ENCODE data around the gene NADK. TPM values are rescaled to one million over a fixed set of nuclear protein-coding genes. Genes with fewer than 3 reads are reported as not detected.

NADK gene
- polyA plus RNA-seq, 6 donors from 2014 or later = 38.4 to 56.6 (median 44.5) TPM

DNA sequence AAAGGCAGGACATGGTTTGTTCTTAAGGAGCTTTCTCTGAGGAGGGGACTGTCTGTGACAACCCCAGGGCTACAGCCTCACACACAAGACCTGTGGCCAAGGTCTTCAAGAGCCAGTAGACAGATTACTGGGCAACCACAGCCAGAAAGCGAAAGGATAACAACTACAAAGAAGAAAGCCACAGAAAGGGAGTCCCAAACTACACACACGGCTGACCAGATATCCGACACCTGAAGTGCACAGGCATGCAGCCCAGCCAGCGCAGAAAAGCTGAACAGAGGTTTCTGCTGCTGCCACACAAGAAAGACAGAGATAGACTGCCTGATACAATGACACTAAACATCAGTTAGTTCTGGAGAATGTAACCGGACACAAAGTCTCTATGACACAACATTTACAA is 21.4 kb upstream of the NADK start:
- peaks cover 11 to 14% of the 10 kb centered on the region in 2 donors for H3K36me3 Mint-ChIP-seq
- no peaks in the 10 kb centered on the region for H3K27me3 Mint-ChIP-seq
- peak overlapping the region in 2 of 8 donors; percentile 0 to 53 for H3K4me3 Mint-ChIP-seq
- peaks cover 42 to 76% (median 56%) of the 10 kb centered on the region in 3 donors for H3K4me1 Mint-ChIP-seq
- no peaks in the 10 kb centered on the region for H3K9me3 Mint-ChIP-seq
- peak overlapping the region in 2 of 6 donors; percentile 69 to 92 for H3K27ac Mint-ChIP-seq
- ATAC-seq (ENCODE audit: low read depth in 2 of 2) = no peak
- DNase-seq = no peak

DNA sequence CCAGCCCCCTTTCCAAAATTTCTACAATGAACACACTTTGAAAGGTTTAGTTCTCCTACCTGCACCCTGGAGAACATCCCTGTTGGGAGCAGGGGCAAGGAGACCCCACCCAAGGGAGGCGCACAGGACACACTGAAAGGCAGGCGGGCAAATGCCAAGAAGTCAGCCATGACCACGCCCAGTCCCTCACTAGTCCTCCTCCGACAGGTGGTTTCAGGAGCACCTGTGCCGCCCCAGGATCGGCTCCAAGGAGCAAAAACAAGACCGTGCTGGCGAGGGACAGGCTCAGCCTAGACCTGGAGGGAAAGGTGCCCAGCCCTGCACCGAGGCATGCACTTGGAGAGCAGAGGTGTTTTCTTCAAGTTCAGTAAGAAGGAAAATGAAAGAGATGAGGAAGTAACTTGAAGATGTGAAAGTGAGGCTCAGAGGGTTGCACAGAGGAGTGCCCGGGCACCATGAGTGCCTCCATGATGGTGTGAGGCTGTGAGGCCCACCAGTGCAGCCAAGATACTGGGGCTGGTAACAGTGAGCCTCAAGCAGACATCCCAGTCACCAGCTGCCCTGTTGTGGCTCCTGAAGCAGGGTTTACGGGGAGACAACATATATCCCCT is 19.6 kb upstream of the NADK start:
- ATAC-seq (ENCODE audit: low read depth in 2 of 2) (peak; percentile 92 to 93), DNase-seq (peak; percentile 40)
- H3K9me3 Mint-ChIP-seq = no peaks in the 10 kb centered on the region
- peaks cover 44 to 74% (median 58%) of the 10 kb centered on the region in 3 donors for H3K4me1 Mint-ChIP-seq
- peaks cover 8 to 17% of the 10 kb centered on the region in 2 donors for H3K36me3 Mint-ChIP-seq
- peak overlapping the region; percentile 5 to 93 (median 84) for H3K27ac Mint-ChIP-seq
- H3K4me3 Mint-ChIP-seq = peak overlapping the region in 5 of 8 donors; percentile 21 to 71 (median 55)
- no peaks in the 10 kb centered on the region for H3K27me3 Mint-ChIP-seq

DNA sequence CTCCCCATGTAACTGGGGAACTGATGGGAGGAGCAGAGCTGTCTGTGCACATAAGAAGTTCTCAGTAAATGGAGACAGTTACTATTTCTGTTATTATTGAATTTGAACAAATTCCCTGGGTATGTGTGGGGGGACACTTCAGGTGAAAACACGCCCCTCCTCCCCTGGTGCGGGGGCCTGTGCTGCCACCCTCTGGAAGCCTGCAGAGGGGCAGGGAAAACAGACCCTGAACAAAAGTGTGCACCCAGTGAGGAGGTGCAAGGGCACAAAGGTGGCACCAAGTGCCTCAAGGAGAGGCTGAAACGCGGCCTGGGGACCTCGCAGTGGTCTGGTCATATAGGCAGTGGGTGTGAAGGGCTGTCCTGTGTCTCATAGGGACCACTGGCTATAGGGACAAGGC is 18.2 kb upstream of the NADK start:
- H3K27me3 Mint-ChIP-seq = no peaks in the 10 kb centered on the region
- peak overlapping the region in 3 of 8 donors; percentile 24 to 47 (median 45) for H3K4me3 Mint-ChIP-seq
- H3K36me3 Mint-ChIP-seq = peaks cover 1 to 17% of the 10 kb centered on the region in 2 donors
- DNase-seq = peak; percentile 31
- peak; percentile 19 to 31 for ATAC-seq (ENCODE audit: low read depth in 2 of 2)
- peak overlapping the region in 3 of 6 donors; percentile 52 to 84 (median 54) for H3K27ac Mint-ChIP-seq
- peaks cover 36 to 61% (median 50%) of the 10 kb centered on the region in 3 donors for H3K4me1 Mint-ChIP-seq
- no peaks in the 10 kb centered on the region for H3K9me3 Mint-ChIP-seq

GRCh38 chr1:1794999-1795398 is 16.7 kb upstream of the NADK start:
- peak overlapping the region in 2 of 6 donors; percentile 36 to 87 for H3K27ac Mint-ChIP-seq

GRCh38 chr1:1793481-1794244 is 15.4 kb upstream of the NADK start:
- ATAC-seq (ENCODE audit: low read depth in 2 of 2) (no peak), DNase-seq (no peak)
- H3K36me3 Mint-ChIP-seq = peaks cover 7 to 17% of the 10 kb centered on the region in 2 donors
- H3K4me3 Mint-ChIP-seq = no peak overlapping the region
- no peaks in the 10 kb centered on the region for H3K9me3 Mint-ChIP-seq
- H3K4me1 Mint-ChIP-seq = peaks cover 27 to 41% (median 34%) of the 10 kb centered on the region in 3 donors
- no peaks in the 10 kb centered on the region for H3K27me3 Mint-ChIP-seq
- H3K27ac Mint-ChIP-seq = peak overlapping the region in 5 of 6 donors; percentile 64 to 93 (median 88)

More at GRCh38 chr1:1794999-1795398, 16.7 kb upstream of the NADK start:
- peaks cover 29 to 49% (median 36%) of the 10 kb centered on the region in 3 donors for H3K4me1 Mint-ChIP-seq
- peaks cover 0 to 17% of the 10 kb centered on the region in 2 donors for H3K36me3 Mint-ChIP-seq
- DNase-seq (no peak), ATAC-seq (ENCODE audit: low read depth in 2 of 2) (no peak)
- H3K9me3 Mint-ChIP-seq = no peaks in the 10 kb centered on the region
- H3K4me3 Mint-ChIP-seq = no peak overlapping the region
- no peaks in the 10 kb centered on the region for H3K27me3 Mint-ChIP-seq

GRCh38 chr1:1788646-1789431 is 10.6 kb upstream of the NADK start:
- Mint-ChIP-seq H3K4me3 (peak overlapping the region in 1 of 8 donors; percentile 22), H3K27me3 (no peaks in the 10 kb centered on the region), H3K9me3 (no peaks in the 10 kb centered on the region), H3K36me3 (peaks cover 14 to 19% of the 10 kb centered on the region in 2 donors), H3K4me1 (peaks cover 10 to 15% (median 14%) of the 10 kb centered on the region in 3 donors), H3K27ac (peak overlapping the region in 5 of 6 donors; percentile 66 to 88 (median 75))
- ATAC-seq (ENCODE audit: low read depth in 2 of 2) (no peak), DNase-seq (no peak)

DNA sequence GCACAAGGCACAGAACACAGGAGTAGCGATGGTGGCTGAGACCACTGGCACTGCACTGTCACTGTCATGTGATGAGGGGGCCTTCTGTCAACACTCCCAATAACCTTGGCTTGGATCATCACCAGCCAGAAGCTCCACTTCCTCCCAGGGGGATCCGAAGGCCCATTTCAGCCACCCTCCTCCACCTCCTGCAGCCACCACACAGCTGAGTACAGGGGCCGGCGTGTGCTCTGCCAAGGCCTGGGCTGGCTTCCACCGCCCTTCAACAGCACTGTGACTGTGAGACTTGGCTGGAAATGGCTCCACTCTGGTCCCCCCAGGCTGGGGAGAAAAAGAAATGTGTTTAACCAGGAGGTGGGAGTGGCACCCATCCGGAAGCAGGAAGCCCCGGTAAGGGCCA is 9.9 kb upstream of the NADK start:
- peaks cover 7 to 16% (median 13%) of the 10 kb centered on the region in 3 donors for H3K4me1 Mint-ChIP-seq
- peak overlapping the region in 2 of 6 donors; percentile 26 to 32 for H3K27ac Mint-ChIP-seq
- DNase-seq (no peak), ATAC-seq (ENCODE audit: low read depth in 2 of 2) (no peak)
- H3K4me3 Mint-ChIP-seq = no peak overlapping the region
- no peaks in the 10 kb centered on the region for H3K9me3 Mint-ChIP-seq
- H3K36me3 Mint-ChIP-seq = peaks cover 7 to 19% of the 10 kb centered on the region in 2 donors
- no peaks in the 10 kb centered on the region for H3K27me3 Mint-ChIP-seq

DNA sequence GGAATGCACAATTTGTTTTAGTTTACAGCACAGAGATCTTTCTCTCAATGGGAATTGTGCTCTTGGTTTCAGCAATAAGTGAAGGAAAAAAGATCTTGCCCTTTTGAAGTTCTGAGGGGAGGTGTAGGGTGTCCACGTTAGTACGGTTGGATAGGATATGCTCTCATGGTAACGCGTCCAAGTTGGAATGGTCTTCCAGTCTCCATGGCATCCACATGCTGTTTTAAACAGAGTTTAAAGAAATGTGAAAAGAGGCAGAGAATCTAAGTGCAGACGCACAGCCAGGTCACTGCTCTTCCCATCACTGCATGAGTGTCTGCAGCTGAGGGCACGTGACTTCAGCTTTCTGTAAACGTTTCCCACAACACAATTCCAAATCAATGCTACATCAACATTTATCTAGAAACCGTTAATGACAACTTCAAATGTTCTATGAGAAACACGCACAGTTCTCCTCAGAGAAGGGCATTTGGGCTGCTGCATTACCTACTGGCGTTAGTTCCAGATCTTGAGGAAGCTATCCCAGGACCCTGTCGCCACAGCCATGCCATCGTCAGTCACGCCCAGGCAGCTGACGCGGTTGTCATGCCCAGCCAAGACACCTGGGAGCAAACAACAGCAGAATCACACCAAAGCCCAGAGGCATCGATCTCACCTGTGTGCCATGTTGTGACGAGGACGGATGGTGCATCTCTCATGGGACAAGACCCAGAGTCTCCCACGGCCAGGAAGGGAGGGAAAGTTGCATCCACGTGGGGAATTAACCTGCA is 8.8 kb upstream of the NADK start:
- Mint-ChIP-seq H3K4me1 (peaks cover 8 to 22% (median 21%) of the 10 kb centered on the region in 3 donors), H3K4me3 (no peak overlapping the region), H3K36me3 (peaks cover 7 to 19% of the 10 kb centered on the region in 2 donors), H3K27ac (peak overlapping the region in 3 of 6 donors; percentile 4 to 78 (median 26)), H3K27me3 (no peaks in the 10 kb centered on the region), H3K9me3 (no peaks in the 10 kb centered on the region)
- ATAC-seq (ENCODE audit: low read depth in 2 of 2) = no peak
- DNase-seq = no peak

DNA sequence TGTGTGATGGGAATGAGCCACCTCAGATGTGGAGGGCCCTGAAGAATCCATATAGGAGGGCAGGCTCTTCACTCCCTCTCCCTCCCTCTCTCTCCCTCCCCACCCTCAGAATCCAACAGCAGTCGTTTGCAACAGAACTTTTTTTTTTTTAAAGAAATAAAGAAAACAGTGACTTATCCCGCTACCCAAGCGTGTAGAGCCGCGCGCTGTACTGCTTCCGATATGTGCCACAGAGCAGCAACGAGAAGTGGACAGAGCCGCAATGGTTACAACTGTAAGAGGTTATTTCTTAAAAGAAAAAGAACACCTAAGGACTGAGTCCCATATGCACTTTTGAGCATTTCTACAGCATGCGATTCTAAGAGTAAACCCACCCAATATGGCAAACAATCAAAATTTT is 7.4 kb upstream of the NADK start:
- Mint-ChIP-seq H3K9me3 (no peaks in the 10 kb centered on the region), H3K4me3 (no peak overlapping the region), H3K27me3 (no peaks in the 10 kb centered on the region), H3K4me1 (peaks cover 17 to 35% (median 33%) of the 10 kb centered on the region in 3 donors), H3K36me3 (peaks cover 7 to 19% of the 10 kb centered on the region in 2 donors), H3K27ac (no peak overlapping the region)
- ATAC-seq (ENCODE audit: low read depth in 2 of 2) (no peak), DNase-seq (no peak)

- Mint-ChIP-seq H3K4me3 (no peak overlapping the region), H3K4me1 (peaks cover 25 to 41% (median 40%) of the 10 kb centered on the region in 3 donors), H3K27ac (peak overlapping the region in 3 of 6 donors; percentile 12 to 84 (median 67)), H3K36me3 (peaks cover 7 to 19% of the 10 kb centered on the region in 2 donors), H3K9me3 (no peaks in the 10 kb centered on the region), H3K27me3 (no peaks in the 10 kb centered on the region)
- DNase-seq (no peak), ATAC-seq (ENCODE audit: low read depth in 2 of 2) (no peak)
Observed at GRCh38 chr1:1784933-1785332, 6.7 kb upstream of the NADK start.

GRCh38 chr1:1783320-1783719 is 5.0 kb upstream of the NADK start:
- H3K4me1 Mint-ChIP-seq = peaks cover 31 to 47% (median 45%) of the 10 kb centered on the region in 3 donors
- ATAC-seq (ENCODE audit: low read depth in 2 of 2) = no peak

DNA sequence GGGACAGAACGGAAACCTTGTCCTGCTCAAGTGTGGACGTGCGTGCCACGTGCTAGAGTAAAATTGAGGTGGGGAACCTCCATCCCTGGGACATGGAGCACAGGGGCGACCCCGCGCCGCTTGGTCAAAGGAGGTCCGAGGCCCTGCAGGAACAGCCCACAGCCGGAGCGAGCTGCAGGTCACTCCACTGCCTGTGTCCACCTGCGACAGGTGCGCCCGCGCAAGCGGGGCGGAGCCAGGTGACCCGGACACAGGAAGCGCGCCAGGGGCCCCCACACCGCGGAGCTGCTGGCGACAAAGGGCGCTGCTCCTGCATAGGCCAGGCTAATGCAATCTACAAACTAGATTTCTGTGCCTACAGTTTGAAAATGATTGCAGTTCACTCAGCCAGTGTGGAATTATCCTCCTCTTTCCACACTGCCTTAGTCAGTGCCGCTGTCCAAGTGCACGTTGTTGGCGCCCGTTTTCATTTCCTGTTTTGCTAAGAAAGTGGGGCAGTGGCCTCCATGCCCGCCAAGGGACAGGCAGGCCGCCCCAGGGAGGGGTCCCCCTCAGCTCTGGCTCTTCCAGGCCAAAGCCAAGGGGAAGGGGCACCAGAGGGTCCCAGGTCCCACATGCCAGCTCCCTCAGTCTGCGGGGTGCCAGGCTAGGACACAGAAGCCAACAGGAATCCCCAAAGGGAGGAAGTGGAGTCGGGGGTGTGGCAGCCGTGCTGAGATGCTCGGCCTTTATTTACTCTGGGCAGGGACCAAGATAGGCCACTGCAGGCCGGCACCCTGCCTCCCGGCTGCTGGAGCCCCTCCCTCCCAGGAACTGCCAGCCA is 4.3 kb upstream of the NADK start:
- H3K27me3 Mint-ChIP-seq = no peaks in the 10 kb centered on the region
- ATAC-seq (ENCODE audit: low read depth in 2 of 2) (no peak), DNase-seq (peak; percentile 51)
- H3K4me1 Mint-ChIP-seq = peaks cover 32 to 45% (median 45%) of the 10 kb centered on the region in 3 donors
- H3K9me3 Mint-ChIP-seq = no peaks in the 10 kb centered on the region
- H3K27ac Mint-ChIP-seq = peak overlapping the region; percentile 76 to 100 (median 88)
- H3K4me3 Mint-ChIP-seq = peak overlapping the region; percentile 65 to 82 (median 72)
- H3K36me3 Mint-ChIP-seq = peaks cover 7 to 11% of the 10 kb centered on the region in 2 donors

More at GRCh38 chr1:1783320-1783719, 5.0 kb upstream of the NADK start:
- Mint-ChIP-seq H3K4me3 (peak overlapping the region in 7 of 8 donors; percentile 65 to 82 (median 75)), H3K27me3 (no peaks in the 10 kb centered on the region), H3K27ac (peak overlapping the region; percentile 68 to 100 (median 86)), H3K9me3 (no peaks in the 10 kb centered on the region), H3K36me3 (peaks cover 7 to 11% of the 10 kb centered on the region in 2 donors)
- DNase-seq = no peak
